ENCODE measurements around the gene PRKCH. TPM values are rescaled to one million over a fixed set of nuclear protein-coding genes. Genes with fewer than 3 reads are reported as not detected.

The PRKCH gene
- total and polyA plus RNA-seq, 2 of the 13 experiments (the other 11 are each of a cell fraction or from before 2014, with no cell fraction given): 0.48 to 1.3 TPM

DNA sequence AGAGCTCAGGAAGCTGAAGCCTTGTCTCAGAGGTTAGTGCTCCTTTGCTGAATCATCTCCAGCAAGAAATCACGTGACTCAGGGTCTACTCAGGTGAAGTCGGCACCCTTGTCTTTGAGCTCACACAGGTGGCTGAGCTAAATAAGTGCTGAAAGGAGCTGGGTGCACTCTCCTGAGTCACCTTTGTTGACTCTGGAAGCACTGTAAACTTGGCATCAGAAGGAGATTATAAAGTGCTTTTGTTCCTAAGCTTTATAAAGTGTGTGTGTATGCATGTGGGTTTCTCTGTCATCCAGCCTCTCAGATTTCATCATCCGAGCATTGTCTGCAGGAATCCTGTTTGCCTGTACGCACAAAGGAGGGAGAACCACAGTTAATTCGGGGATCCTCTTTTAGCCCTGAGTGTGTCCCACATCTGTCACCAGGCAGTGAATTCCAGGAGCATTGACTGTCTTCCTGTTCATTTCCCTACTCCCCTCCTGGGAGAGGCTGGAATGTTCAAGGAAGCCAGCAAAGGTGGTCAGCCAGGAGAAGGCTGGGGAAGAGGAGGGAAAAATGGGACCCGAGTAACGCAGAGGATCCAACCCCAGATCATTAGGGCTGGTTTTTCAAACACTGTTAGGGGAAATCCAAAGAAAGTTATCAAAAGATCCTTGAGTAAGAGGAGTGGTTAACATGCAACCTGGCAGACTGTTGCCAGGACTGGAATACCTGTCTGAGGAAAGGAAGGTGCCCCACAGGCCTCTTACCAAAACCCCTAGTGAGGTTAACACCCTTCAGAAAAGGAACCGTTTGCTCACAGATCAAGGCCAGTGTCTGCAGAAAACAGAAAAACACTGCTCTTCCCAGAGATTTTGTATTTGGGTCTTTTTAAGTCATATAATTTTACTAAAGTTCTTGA lies 216.4 kb downstream of the PRKCH start (continued):
- TF ChIP-seq ZBTB21 (CRISPR knock-in tag; IDR thresholded peaks at IDR 0.05) (peak; percentile 61; the same call in 1 of the 2 replicates), SIX1 (CRISPR knock-in tag; IDR thresholded peaks at IDR 0.05; ENCODE audit: borderline replicate concordance) (peak; percentile 77; the same call in 1 of the 2 replicates), KAT2B (IDR thresholded peaks at IDR 0.05; ENCODE audit: borderline replicate concordance, low read depth, low read length) (no peak), PLRG1 (conservative IDR thresholded peaks at IDR 0.05) (no peak), SIX4 (CRISPR knock-in tag; IDR thresholded peaks at IDR 0.05) (peak; percentile 92), ATAD3A (CRISPR knock-in tag; IDR thresholded peaks at IDR 0.05) (no peak), SMARCC2 (IDR thresholded peaks at IDR 0.05) (no peak), CREM (IDR thresholded peaks at IDR 0.05) (peak; percentile 85), CREM (CRISPR knock-in tag; IDR thresholded peaks at IDR 0.05) (no peak), HIVEP1 (CRISPR knock-in tag; IDR thresholded peaks at IDR 0.05) (0 out of 2 replicates have a peak, but pooled peaks have one; percentile 31), RFX3 (CRISPR knock-in tag; IDR thresholded peaks at IDR 0.05) (peak; percentile 15; the same call in 1 of the 2 replicates), MIER2 (CRISPR knock-in tag; IDR thresholded peaks at IDR 0.05) (no peak), GATAD1 (CRISPR knock-in tag; IDR thresholded peaks at IDR 0.05) (peak; percentile 65), BHLHE40 (IDR thresholded peaks at IDR 0.05; ENCODE audit: low read length) (peak; percentile 98)
- TF ChIP-seq, protein P1, sequence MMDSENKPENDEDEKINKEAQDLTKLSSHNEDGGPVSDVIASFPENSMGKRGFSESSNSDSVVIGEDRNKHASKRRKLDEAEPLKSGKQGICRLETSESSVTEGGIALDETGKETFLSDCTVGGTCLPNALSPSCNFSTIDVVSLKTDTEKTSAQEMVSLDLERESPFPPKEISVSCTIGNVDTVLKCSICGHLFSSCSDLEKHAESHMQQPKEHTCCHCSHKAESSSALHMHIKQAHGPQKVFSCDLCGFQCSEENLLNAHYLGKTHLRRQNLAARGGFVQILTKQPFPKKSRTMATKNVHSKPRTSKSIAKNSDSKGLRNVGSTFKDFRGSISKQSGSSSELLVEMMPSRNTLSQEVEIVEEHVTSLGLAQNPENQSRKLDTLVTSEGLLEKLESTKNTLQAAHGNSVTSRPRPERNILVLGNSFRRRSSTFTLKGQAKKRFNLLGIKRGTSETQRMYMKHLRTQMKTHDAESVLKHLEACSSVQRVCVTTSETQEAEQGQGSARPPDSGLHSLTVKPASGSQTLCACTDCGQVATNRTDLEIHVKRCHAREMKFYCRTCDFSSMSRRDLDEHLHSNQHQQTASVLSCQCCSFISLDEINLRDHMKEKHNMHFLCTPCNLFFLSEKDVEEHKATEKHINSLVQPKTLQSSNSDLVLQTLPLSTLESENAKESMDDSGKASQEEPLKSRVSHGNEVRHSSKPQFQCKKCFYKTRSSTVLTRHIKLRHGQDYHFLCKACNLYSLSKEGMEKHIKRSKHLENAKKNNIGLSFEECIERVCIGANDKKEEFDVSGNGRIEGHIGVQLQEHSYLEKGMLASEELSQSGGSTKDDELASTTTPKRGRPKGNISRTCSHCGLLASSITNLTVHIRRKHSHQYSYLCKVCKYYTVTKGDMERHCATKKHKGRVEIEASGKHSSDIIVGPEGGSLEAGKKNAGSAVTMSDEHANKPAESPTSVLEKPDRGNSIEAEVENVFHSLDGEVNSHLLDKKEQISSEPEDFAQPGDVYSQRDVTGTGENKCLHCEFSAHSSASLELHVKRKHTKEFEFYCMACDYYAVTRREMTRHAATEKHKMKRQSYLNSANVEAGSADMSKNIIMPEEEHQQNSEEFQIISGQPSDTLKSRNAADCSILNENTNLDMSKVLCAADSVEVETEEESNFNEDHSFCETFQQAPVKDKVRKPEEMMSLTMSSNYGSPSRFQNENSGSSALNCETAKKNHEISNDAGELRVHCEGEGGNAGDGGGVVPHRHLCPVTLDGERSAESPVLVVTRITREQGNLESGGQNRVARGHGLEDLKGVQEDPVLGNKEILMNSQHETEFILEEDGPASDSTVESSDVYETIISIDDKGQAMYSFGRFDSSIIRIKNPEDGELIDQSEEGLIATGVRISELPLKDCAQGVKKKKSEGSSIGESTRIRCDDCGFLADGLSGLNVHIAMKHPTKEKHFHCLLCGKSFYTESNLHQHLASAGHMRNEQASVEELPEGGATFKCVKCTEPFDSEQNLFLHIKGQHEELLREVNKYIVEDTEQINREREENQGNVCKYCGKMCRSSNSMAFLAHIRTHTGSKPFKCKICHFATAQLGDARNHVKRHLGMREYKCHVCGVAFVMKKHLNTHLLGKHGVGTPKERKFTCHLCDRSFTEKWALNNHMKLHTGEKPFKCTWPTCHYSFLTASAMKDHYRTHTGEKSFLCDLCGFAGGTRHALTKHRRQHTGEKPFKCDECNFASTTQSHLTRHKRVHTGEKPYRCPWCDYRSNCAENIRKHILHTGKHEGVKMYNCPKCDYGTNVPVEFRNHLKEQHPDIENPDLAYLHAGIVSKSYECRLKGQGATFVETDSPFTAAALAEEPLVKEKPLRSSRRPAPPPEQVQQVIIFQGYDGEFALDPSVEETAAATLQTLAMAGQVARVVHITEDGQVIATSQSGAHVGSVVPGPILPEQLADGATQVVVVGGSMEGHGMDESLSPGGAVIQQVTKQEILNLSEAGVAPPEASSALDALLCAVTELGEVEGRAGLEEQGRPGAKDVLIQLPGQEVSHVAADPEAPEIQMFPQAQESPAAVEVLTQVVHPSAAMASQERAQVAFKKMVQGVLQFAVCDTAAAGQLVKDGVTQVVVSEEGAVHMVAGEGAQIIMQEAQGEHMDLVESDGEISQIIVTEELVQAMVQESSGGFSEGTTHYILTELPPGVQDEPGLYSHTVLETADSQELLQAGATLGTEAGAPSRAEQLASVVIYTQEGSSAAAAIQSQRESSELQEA (CRISPR knock-in tag; IDR thresholded peaks at IDR 0.05; ENCODE audit: not compliant biosample characterization): no peak
- TF ChIP-seq, protein P2, sequence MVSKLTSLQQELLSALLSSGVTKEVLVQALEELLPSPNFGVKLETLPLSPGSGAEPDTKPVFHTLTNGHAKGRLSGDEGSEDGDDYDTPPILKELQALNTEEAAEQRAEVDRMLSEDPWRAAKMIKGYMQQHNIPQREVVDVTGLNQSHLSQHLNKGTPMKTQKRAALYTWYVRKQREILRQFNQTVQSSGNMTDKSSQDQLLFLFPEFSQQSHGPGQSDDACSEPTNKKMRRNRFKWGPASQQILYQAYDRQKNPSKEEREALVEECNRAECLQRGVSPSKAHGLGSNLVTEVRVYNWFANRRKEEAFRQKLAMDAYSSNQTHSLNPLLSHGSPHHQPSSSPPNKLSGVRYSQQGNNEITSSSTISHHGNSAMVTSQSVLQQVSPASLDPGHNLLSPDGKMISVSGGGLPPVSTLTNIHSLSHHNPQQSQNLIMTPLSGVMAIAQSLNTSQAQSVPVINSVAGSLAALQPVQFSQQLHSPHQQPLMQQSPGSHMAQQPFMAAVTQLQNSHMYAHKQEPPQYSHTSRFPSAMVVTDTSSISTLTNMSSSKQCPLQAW (CRISPR knock-in tag; IDR thresholded peaks at IDR 0.05): 0 out of 2 replicates have a peak, but pooled peaks have one; percentile 42
- TF ChIP-seq, protein P3, sequence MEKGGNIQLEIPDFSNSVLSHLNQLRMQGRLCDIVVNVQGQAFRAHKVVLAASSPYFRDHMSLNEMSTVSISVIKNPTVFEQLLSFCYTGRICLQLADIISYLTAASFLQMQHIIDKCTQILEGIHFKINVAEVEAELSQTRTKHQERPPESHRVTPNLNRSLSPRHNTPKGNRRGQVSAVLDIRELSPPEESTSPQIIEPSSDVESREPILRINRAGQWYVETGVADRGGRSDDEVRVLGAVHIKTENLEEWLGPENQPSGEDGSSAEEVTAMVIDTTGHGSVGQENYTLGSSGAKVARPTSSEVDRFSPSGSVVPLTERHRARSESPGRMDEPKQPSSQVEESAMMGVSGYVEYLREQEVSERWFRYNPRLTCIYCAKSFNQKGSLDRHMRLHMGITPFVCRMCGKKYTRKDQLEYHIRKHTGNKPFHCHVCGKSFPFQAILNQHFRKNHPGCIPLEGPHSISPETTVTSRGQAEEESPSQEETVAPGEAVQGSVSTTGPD (CRISPR knock-in tag; IDR thresholded peaks at IDR 0.05): no peak
